Upper lobe of left lung (tissue), 6 donors: ENCODE measurements around the gene ZNF503. TPM values are rescaled to one million over a fixed set of nuclear protein-coding genes. Genes with fewer than 3 reads are reported as not detected.
"Not testable (repeated sequence)": the region's sequence is repeated elsewhere in the genome, so short reads cannot be mapped to it uniquely, and the experiment has no call there.

ENCODE experiments used
- ATAC-seq, 2 donors: fragments of 200-7000 bp; cut with Tn5 transposase; one replicate each; pipeline ENCODE4 v1.9.1; 2022; ENCODE audit warnings: mild to moderate bottlenecking in 2 of 2, moderate library complexity in 2 of 2; ENCODE audit not compliant: low FRiP score in 2 of 2
- DNase-seq, 2 donors: peaks; one replicate each; pipeline ENCODE4 v3.0.0-alpha.2; 2019 to 2020
- H3K27ac ChIP-seq, 4 donors: fragments of 200-600 bp; sonication (generic); one replicate each; pipeline ENCODE4 v1.5.1; 2016 to 2019
- H3K27me3 ChIP-seq, 4 donors: fragments of 200-600 bp; sonication (generic); one replicate each; pipeline ENCODE4 v1.5.1; 2017 to 2019
- H3K36me3 ChIP-seq, 4 donors: fragments of 200-600 bp; sonication (generic); one replicate each; pipeline ENCODE4 v1.5.1; 2016 to 2019
- H3K4me1 ChIP-seq, 4 donors: fragments of 200-600 bp; sonication (generic); one replicate each; pipeline ENCODE4 v1.5.1; 2018 to 2019
- H3K4me3 ChIP-seq, 4 donors: fragments of 200-600 bp; sonication (generic); one replicate each; pipeline ENCODE4 v1.5.1; 2017 to 2019; ENCODE audit warnings: mild to moderate bottlenecking in 2 of 4, moderate library complexity in 1 of 4
- H3K9me3 ChIP-seq, 4 donors: fragments of 200-600 bp; sonication (generic); one replicate each; pipeline ENCODE4 v1.5.1; 2018 to 2019
- CTCF ChIP-seq, 6 experiments: fragments of 450-650 bp in 4 of 6; fragments of 200-600 bp in 2 of 6; sonication (generic) in 2 of 6; IDR thresholded peaks; one replicate each; pipeline ENCODE4 v1.5.1; 2016 to 2019; ENCODE audit warnings: antibody characterized with exemption in 6 of 6
- EP300 ChIP-seq, 4 donors: sonication (generic); formaldehyde crosslinking; IDR thresholded peaks; one replicate each; pipeline ENCODE4 v1.5.1; 2017; ENCODE audit warnings: antibody characterized with exemption in 4 of 4, control low read depth in 2 of 4
- POLR2A ChIP-seq, 4 donors: fragments of 450-650 bp; IDR thresholded peaks; one replicate each; pipeline ENCODE4 v1.5.1; 2016 to 2017; ENCODE audit warnings: antibody characterized with exemption in 4 of 4, mild to moderate bottlenecking in 2 of 4
- POLR2AphosphoS5 ChIP-seq, 2 donors: sonication (generic); formaldehyde crosslinking; IDR thresholded peaks; one replicate each; pipeline ENCODE4 v1.5.1; 2017; ENCODE audit warnings: antibody characterized with exemption in 2 of 2
- WGBS, 2 donors: methylation state at CpG; one replicate each; pipeline ENCODE4 v1.1.5; 2017 to 2018; 5-methylcytosine and 5-hydroxymethylcytosine counted together
- total RNA-seq, 6 donors: library from RNA; depleted of rRNA in 4 of 6; stranded (reverse); fragments of >200 nt in 4 of 6; gene quantifications; one replicate each; pipeline versions ENCODE4 v1.1.0 to v1.2.1, GENCODE V29; 2016 to 2021
- donor health status: DM: no; HTN: no; CAD: no; lungs with moderate emphysema.
- donor health status: DM: no; HTN: yes; CAD: no; lungs with severe emphysema.

The ZNF503 gene
- total RNA-seq, 6 donors from 2014 or later = 15.0 to 44.6 (median 23.5) TPM

GRCh38 chr10:75375838-75376237 is 25.7 kb downstream of the ZNF503 start:
- H3K4me3 ChIP-seq = no peak overlapping the region
- 74 to 89% methylated on average over 2 of the region's 2 CpGs for WGBS, 2 donors
- H3K27ac ChIP-seq = peak overlapping the region in 1 of 4 donors; percentile 28
- no peaks in the 10 kb centered on the region for H3K27me3 ChIP-seq
- ATAC-seq (peak; percentile 41 to 80), DNase-seq (peak in 1 of 2 donors; percentile 28)
- H3K36me3 ChIP-seq = no peaks in the 10 kb centered on the region
- no peaks in the 10 kb centered on the region for H3K9me3 ChIP-seq
- TF ChIP-seq POLR2A (IDR thresholded peaks at IDR 0.05) = no peak
- TF ChIP-seq EP300 (IDR thresholded peaks at IDR 0.05) = no peak
- no peak for TF ChIP-seq CTCF (IDR thresholded peaks at IDR 0.05)
- no peak for TF ChIP-seq POLR2AphosphoS5 (IDR thresholded peaks at IDR 0.05)
- no peaks in the 10 kb centered on the region for H3K4me1 ChIP-seq

- no peak for TF ChIP-seq EP300 (IDR thresholded peaks at IDR 0.05)
- no peak for TF ChIP-seq CTCF (IDR thresholded peaks at IDR 0.05)
- no peak for TF ChIP-seq POLR2A (IDR thresholded peaks at IDR 0.05)
- TF ChIP-seq POLR2AphosphoS5 (IDR thresholded peaks at IDR 0.05) = no peak
- Histone ChIP-seq H3K27me3 (no peaks in the 10 kb centered on the region), H3K27ac (no peak overlapping the region), H3K4me1 (peaks cover 3 to 9% (median 6%) of the 10 kb centered on the region in 4 donors), H3K36me3 (no peaks in the 10 kb centered on the region), H3K9me3 (no peaks in the 10 kb centered on the region), H3K4me3 (no peak overlapping the region)
- ATAC-seq = no peak
- 95% methylated on average over 2 of the region's 2 CpGs for WGBS, 2 donors
- DNase-seq = no peak
These were observed 30.6 kb downstream of the ZNF503 start for GRCh38 chr10:75371010-75371409.

- not testable (repeated sequence) for H3K36me3 ChIP-seq, H3K27me3 ChIP-seq, H3K9me3 ChIP-seq, DNase-seq, H3K4me1 ChIP-seq, H3K27ac ChIP-seq, H3K4me3 ChIP-seq, ATAC-seq
- 91 to 97% methylated on average over 9 of the region's 9 CpGs for WGBS, 2 donors
These were observed 31.7 kb downstream of the ZNF503 start for GRCh38 chr10:75369838-75370237.

GRCh38 chr10:75367901-75368300 is 33.7 kb downstream of the ZNF503 start:
- 88 to 94% methylated on average over 2 of the region's 2 CpGs for WGBS, 2 donors

GRCh38 chr10:75367021-75367487 is 34.5 kb downstream of the ZNF503 start:
- no peak overlapping the region for H3K27ac ChIP-seq
- H3K4me3 ChIP-seq = no peak overlapping the region
- no peaks in the 10 kb centered on the region for H3K27me3 ChIP-seq
- TF ChIP-seq EP300 (IDR thresholded peaks at IDR 0.05) = no peak
- no peak for TF ChIP-seq POLR2A (IDR thresholded peaks at IDR 0.05)
- no peak for TF ChIP-seq CTCF (IDR thresholded peaks at IDR 0.05)
- no peak for TF ChIP-seq POLR2AphosphoS5 (IDR thresholded peaks at IDR 0.05)
- DNase-seq = no peak
- peaks cover 3 to 9% (median 6%) of the 10 kb centered on the region in 4 donors for H3K4me1 ChIP-seq
- H3K9me3 ChIP-seq = no peaks in the 10 kb centered on the region
- H3K36me3 ChIP-seq = no peaks in the 10 kb centered on the region
- no peak for ATAC-seq
- WGBS, 2 donors = 40 to 44% methylated on average over 8 of the region's 8 CpGs

More at GRCh38 chr10:75367901-75368300, 33.7 kb downstream of the ZNF503 start:
- ATAC-seq = no peak
- H3K27ac ChIP-seq = no peak overlapping the region
- no peaks in the 10 kb centered on the region for H3K36me3 ChIP-seq
- H3K4me1 ChIP-seq = peaks cover 3 to 9% (median 6%) of the 10 kb centered on the region in 4 donors
- TF ChIP-seq POLR2AphosphoS5 (IDR thresholded peaks at IDR 0.05) (no peak), CTCF (IDR thresholded peaks at IDR 0.05) (no peak), EP300 (IDR thresholded peaks at IDR 0.05) (no peak), POLR2A (IDR thresholded peaks at IDR 0.05) (no peak)
- H3K27me3 ChIP-seq = no peaks in the 10 kb centered on the region
- no peak overlapping the region for H3K4me3 ChIP-seq
- DNase-seq = no peak
- H3K9me3 ChIP-seq = no peaks in the 10 kb centered on the region
